ENCODE data around the gene HAUS3. TPM values are rescaled to one million over a fixed set of nuclear protein-coding genes. Genes with fewer than 3 reads are reported as not detected.

Gene HAUS3
- total and polyA plus RNA-seq, 4 donors: 5.6 to 21.0 (median 12.1) TPM

GRCh38 chr4:2249526-2250356, 7.8 kb upstream of the HAUS3 start:
- 92 to 94% methylated on average over 26 of the region's 26 CpGs for WGBS, 2 donors
- H3K4me1 ChIP-seq (ENCODE audit: control insufficient read depth in 5 of 5, insufficient read depth in 5 of 5, low read length in 5 of 5): peaks cover 0 to 7% (median 0%) of the 10 kb centered on the region in 5 donors
- no peak for TF ChIP-seq CTCF (IDR thresholded peaks at IDR 0.05; ENCODE audit: control extremely low read depth, extremely low read depth)

GRCh38 chr4:2248821-2249261, 6.9 kb upstream of the HAUS3 start:
- H3K27me3 ChIP-seq (ENCODE audit: control insufficient read depth in 3 of 3, insufficient read depth in 3 of 3, low read length in 2 of 3): no peaks in the 10 kb centered on the region
- no peak for DNase-seq
- no peak overlapping the region for H3K4me3 ChIP-seq
- H3K9ac ChIP-seq (ENCODE audit: insufficient read depth in 1 of 2, low read length in 2 of 2): no peak overlapping the region
- H3K4me1 ChIP-seq (ENCODE audit: control insufficient read depth in 5 of 5, insufficient read depth in 5 of 5, low read length in 5 of 5): peaks cover 0 to 7% (median 4%) of the 10 kb centered on the region in 5 donors
- H3K27ac ChIP-seq (ENCODE audit: low read depth in 1 of 2, low read length in 1 of 2): peak overlapping the region in 1 of 2 donors; percentile 26
- 71 to 73% methylated on average over 10 of the region's 10 CpGs for WGBS, 2 donors
- ATAC-seq (ENCODE audit: insufficient read depth, low FRiP score): no peak
- H3K36me3 ChIP-seq (ENCODE audit: control insufficient read depth in 4 of 4, insufficient read depth in 4 of 4, low read length in 4 of 4): peaks cover 8 to 60% (median 26%) of the 10 kb centered on the region in 4 donors
- TF ChIP-seq CTCF (IDR thresholded peaks at IDR 0.05; ENCODE audit: control extremely low read depth, extremely low read depth): no peak
- H3K9me3 ChIP-seq (ENCODE audit: control insufficient read depth in 4 of 4, insufficient read depth in 3 of 4, low read length in 3 of 4): no peaks in the 10 kb centered on the region

More at GRCh38 chr4:2249526-2250356, 7.8 kb upstream of the HAUS3 start:
- Histone ChIP-seq H3K27me3 (ENCODE audit: control insufficient read depth in 3 of 3, insufficient read depth in 3 of 3, low read length in 2 of 3) (no peaks in the 10 kb centered on the region), H3K4me3 (no peak overlapping the region), H3K9me3 (ENCODE audit: control insufficient read depth in 4 of 4, insufficient read depth in 3 of 4, low read length in 3 of 4) (no peaks in the 10 kb centered on the region), H3K9ac (ENCODE audit: insufficient read depth in 1 of 2, low read length in 2 of 2) (no peak overlapping the region), H3K27ac (ENCODE audit: low read depth in 1 of 2, low read length in 1 of 2) (no peak overlapping the region), H3K36me3 (ENCODE audit: control insufficient read depth in 4 of 4, insufficient read depth in 4 of 4, low read length in 4 of 4) (peaks cover 8 to 63% (median 30%) of the 10 kb centered on the region in 4 donors)
- ATAC-seq (ENCODE audit: insufficient read depth, low FRiP score): no peak
- peak in 1 of 3 donors; percentile 9 for DNase-seq

- WGBS, 2 donors: 87 to 92% methylated on average over 21 of the region's 21 CpGs
- TF ChIP-seq CTCF (IDR thresholded peaks at IDR 0.05; ENCODE audit: control extremely low read depth, extremely low read depth): no peak
- DNase-seq (peak in 1 of 3 donors; percentile 10), ATAC-seq (ENCODE audit: insufficient read depth, low FRiP score) (no peak)
- H3K27ac ChIP-seq (ENCODE audit: low read depth in 1 of 2, low read length in 1 of 2): no peak overlapping the region
- H3K4me3 ChIP-seq: no peak overlapping the region
- H3K9me3 ChIP-seq (ENCODE audit: control insufficient read depth in 4 of 4, insufficient read depth in 3 of 4, low read length in 3 of 4): no peaks in the 10 kb centered on the region
- no peak overlapping the region for H3K9ac ChIP-seq (ENCODE audit: insufficient read depth in 1 of 2, low read length in 2 of 2)
- H3K36me3 ChIP-seq (ENCODE audit: control insufficient read depth in 4 of 4, insufficient read depth in 4 of 4, low read length in 4 of 4): peaks cover 3 to 55% (median 21%) of the 10 kb centered on the region in 4 donors
- no peaks in the 10 kb centered on the region for H3K27me3 ChIP-seq (ENCODE audit: control insufficient read depth in 3 of 3, insufficient read depth in 3 of 3, low read length in 2 of 3)
- peaks cover 0 to 9% (median 5%) of the 10 kb centered on the region in 5 donors for H3K4me1 ChIP-seq (ENCODE audit: control insufficient read depth in 5 of 5, insufficient read depth in 5 of 5, low read length in 5 of 5)
Observed at GRCh38 chr4:2248044-2248780, 6.3 kb upstream of the HAUS3 start.
